GM18502 (cell line): ENCODE results near the gene SLC12A9.

Experiments used
- ATAC-seq: cut with Tn5 transposase; IDR thresholded peaks from one replicate; pipeline ENCODE4 v1.9.1; 2021; ENCODE audit warnings: mild to moderate bottlenecking; ENCODE audit not compliant: unreplicated experiment, poor library complexity

Gene SLC12A9

GRCh38 chr7:100856871-100857282, 4.4 kb downstream of the SLC12A9 start:
- no peak for ATAC-seq

- no peak for ATAC-seq
These were observed 7.3 kb downstream of the SLC12A9 start for GRCh38 chr7:100859856-100860255.

GRCh38 chr7:100860702-100861615, 8.4 kb downstream of the SLC12A9 start:
- no peak for ATAC-seq

GRCh38 chr7:100861616-100861985, 9.1 kb downstream of the SLC12A9 start:
- no peak for ATAC-seq

- no peak for ATAC-seq
These were observed 11.0 kb downstream of the SLC12A9 start for GRCh38 chr7:100863406-100863950.

- no peak for ATAC-seq
These were observed 11.8 kb downstream of the SLC12A9 start for GRCh38 chr7:100864263-100864845.

GRCh38 chr7:100865372-100865911, 12.9 kb downstream of the SLC12A9 start:
- ATAC-seq: no peak

- no peak for ATAC-seq
These were observed 13.6 kb downstream of the SLC12A9 start for GRCh38 chr7:100865938-100866728.

GRCh38 chr7:100866729-100867039, 14.2 kb downstream of the SLC12A9 start:
- ATAC-seq: no peak

GRCh38 chr7:100867040-100867775, 14.7 kb downstream of the SLC12A9 start, which contains the start of gene TRIP6:
Gene TRIP6, plus strand, starts transcription at chr7:100867387. Its CDS starts 111 bp downstream, at chr7:100867498.
- ATAC-seq: no peak

- ATAC-seq: no peak
These were observed 15.4 kb downstream of the SLC12A9 start for GRCh38 chr7:100867776-100868485.

GRCh38 chr7:100873599-100874299, 21.2 kb downstream of the SLC12A9 start:
- ATAC-seq: no peak

- ATAC-seq: no peak
These were observed 21.7 kb downstream of the SLC12A9 start for GRCh38 chr7:100874300-100874576.

- peak; percentile 83 for ATAC-seq
These were observed 22.3 kb downstream of the SLC12A9 start, which contains the start of gene SRRT for GRCh38 chr7:100874577-100875355. Gene SRRT, plus strand, starts transcription at chr7:100875103. Its CDS starts 488 bp downstream, at chr7:100875591.

- peak; percentile 31 for ATAC-seq
These were observed 22.8 kb downstream of the SLC12A9 start for GRCh38 chr7:100875356-100875751.

- ATAC-seq: no peak
These were observed 25.5 kb downstream of the SLC12A9 start for GRCh38 chr7:100878013-100878412.

GRCh38 chr7:100878685-100879084, 26.2 kb downstream of the SLC12A9 start:
- no peak for ATAC-seq

- ATAC-seq: no peak
These were observed 27.3 kb downstream of the SLC12A9 start for GRCh38 chr7:100879685-100880261.
